ENCODE data around the gene CCS.
"Not testable (repeated sequence)": the region's sequence is repeated elsewhere in the genome, so short reads cannot be mapped to it uniquely, and the experiment has no call there.

Gene CCS

GRCh38 chr11:66561178-66561974, 31.6 kb upstream of the CCS start:
- DNase-seq: no peak

GRCh38 chr11:66561975-66562248, 31.1 kb upstream of the CCS start:
- DNase-seq: no peak

- DNase-seq: no peak
These were observed 30.7 kb upstream of the CCS start for GRCh38 chr11:66562275-66562674.

GRCh38 chr11:66562907-66563583, 29.9 kb upstream of the CCS start:
- no peak for DNase-seq

- no peak for DNase-seq
These were observed 29.2 kb upstream of the CCS start for GRCh38 chr11:66563832-66564231.

- no peak for DNase-seq
These were observed 28.4 kb upstream of the CCS start for GRCh38 chr11:66564538-66564937.

GRCh38 chr11:66564984-66565383, 28.0 kb upstream of the CCS start:
- DNase-seq: no peak

GRCh38 chr11:66566221-66566620, 26.8 kb upstream of the CCS start:
- DNase-seq: no peak

GRCh38 chr11:66567787-66568123, 25.2 kb upstream of the CCS start:
- DNase-seq: no peak

- DNase-seq: peak; percentile 35 to 64
These were observed 24.7 kb upstream of the CCS start, which contains the start of gene CTSF for GRCh38 chr11:66568124-66568916. Gene CTSF (minus strand): TSS chr11:66568606. CDS start chr11:66568486, 120 bp downstream.

- no peak for DNase-seq
These were observed 23.9 kb upstream of the CCS start for GRCh38 chr11:66569076-66569475.

- DNase-seq: no peak
These were observed 22.7 kb upstream of the CCS start for GRCh38 chr11:66570079-66570849.

GRCh38 chr11:66570850-66571180, 22.2 kb upstream of the CCS start:
- no peak for DNase-seq

GRCh38 chr11:66579017-66579606, 13.9 kb upstream of the CCS start:
- no peak for DNase-seq

GRCh38 chr11:66580803-66581202, 12.2 kb upstream of the CCS start:
- no peak for DNase-seq

- no peak for DNase-seq
These were observed 11.7 kb upstream of the CCS start for GRCh38 chr11:66581261-66581660.

- DNase-seq: not testable (repeated sequence)
These were observed 10.3 kb upstream of the CCS start for GRCh38 chr11:66582565-66583147.

GRCh38 chr11:66585447-66585846, 7.5 kb upstream of the CCS start:
- not testable (repeated sequence) for DNase-seq

- no peak for DNase-seq
These were observed 6.8 kb upstream of the CCS start for GRCh38 chr11:66586136-66586535.

GRCh38 chr11:66589315-66589714, 3.7 kb upstream of the CCS start:
- DNase-seq: not testable (repeated sequence)

- no peak for DNase-seq
These were observed 2.8 kb upstream of the CCS start for GRCh38 chr11:66589996-66590675.

GRCh38 chr11:66591175-66591574, 1.8 kb upstream of the CCS start:
- no peak for DNase-seq
